Caki2 (cell line): ENCODE results near the gene GFAP. TPM values are rescaled to one million over a fixed set of nuclear protein-coding genes. Genes with fewer than 3 reads are reported as not detected.
"Not testable (repeated sequence)": the region's sequence is repeated elsewhere in the genome, so short reads cannot be mapped to it uniquely, and the experiment has no call there.

Source experiments
- DNase-seq: peaks from one replicate; pipeline ENCODE4 v3.0.0-alpha.2; 2015; ENCODE audit warnings: low read depth
- in situ Hi-C: cut with HindIII; loops from 2 replicates; pipeline ENCODE4 v1.10.0; 2016; ENCODE audit warnings: low sequenced_read_pairs, low pct_unique_long_range_greater_than_20kb, mixed read lengths
- total RNA-seq: library from RNA; depleted of rRNA; stranded (reverse); fragments of >200 nt; shearing (Covaris generic); gene quantifications from 2 replicates; pipeline ENCODE4 v1.2.3, GENCODE V29; 2014; ENCODE audit warnings: low replicate concordance; rRNA removed

GFAP gene
- not detected in 2 replicates for total RNA-seq

DNA sequence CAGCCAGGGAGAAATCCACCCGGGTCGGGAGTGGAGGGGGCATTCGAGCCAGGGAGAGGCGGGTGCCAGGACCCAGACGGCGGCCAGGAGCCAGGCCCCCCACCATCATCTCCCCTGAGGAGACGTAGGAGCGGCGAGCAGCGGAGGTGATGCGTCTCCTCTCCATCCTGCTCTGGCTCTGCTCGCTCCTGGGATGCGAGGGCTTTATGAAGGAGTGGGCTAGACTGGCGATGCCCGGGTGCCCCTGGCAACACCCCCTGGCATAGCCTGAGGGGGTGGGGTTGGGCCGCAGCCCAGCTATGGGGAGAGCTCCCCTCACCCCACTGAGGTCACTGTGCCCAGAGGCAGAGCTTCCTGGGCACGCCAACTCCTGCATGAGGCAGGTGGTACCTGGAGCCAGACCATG is at the start of gene GFAP:
GFAP (minus strand) TSS at position 180 of the 406 bp plus-strand sequence; CDS start at position 166, 14 bp downstream.
- in situ Hi-C loops, result no loop called here
- DNase-seq, result no peak

GRCh38 chr17:44961921-44962350 is 46.6 kb upstream of the GFAP start:
- no peak for DNase-seq
- in situ Hi-C loops, result no loop called here

GRCh38 chr17:44960691-44961090 is 45.4 kb upstream of the GFAP start:
- DNase-seq, result peak; percentile 32
- in situ Hi-C loops, result no loop called here

DNA sequence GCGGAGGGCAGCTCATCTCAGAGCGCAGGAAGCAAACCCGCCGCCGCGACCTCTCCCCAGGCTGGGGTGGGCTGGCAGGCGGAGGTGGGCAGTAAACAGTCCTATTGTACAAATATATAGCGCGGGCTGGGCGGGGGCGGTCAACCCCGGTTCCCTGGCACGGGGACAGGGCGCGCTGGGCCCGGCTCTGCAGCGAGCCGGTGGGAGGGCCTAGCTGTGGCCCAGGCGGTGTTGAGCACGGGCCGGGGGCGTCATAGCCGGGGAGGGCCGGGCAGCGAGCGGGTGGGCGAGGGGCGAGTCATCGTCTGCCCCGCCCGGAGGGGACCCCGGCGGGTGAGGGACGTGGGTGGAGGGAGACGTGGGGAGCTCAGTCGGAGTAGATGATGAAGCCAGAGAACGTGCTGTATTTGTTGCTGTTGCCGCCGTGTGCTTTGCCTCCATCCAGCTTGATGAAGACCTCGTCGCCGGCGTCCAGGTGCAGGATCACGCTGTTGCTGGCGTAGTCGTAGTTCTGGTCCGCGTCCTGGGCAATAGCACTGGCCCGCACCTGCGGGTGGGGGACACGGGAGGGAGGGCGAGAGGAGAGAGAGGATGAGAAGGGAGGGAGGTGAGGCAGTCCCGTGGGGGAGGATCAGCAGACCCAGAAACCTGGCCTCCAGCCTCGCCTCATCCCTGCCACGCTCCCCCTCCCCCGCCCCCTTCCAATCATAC is 44.7 kb upstream of the GFAP start:
- in situ Hi-C loops, result no loop called here

GRCh38 chr17:44956998-44957981 is 42.0 kb upstream of the GFAP start:
- no peak for DNase-seq
- in situ Hi-C loops, result no loop called here

More for the DNA sequence above, 44.7 kb upstream of the GFAP start:
- no peak for DNase-seq

- DNase-seq, result no peak
- in situ Hi-C loops, result no loop called here
Measured at GRCh38 chr17:44955674-44956425, 40.5 kb upstream of the GFAP start.

- in situ Hi-C loops, result no loop called here
- no peak for DNase-seq
Measured at GRCh38 chr17:44952946-44953475, 37.7 kb upstream of the GFAP start.

- no peak for DNase-seq
- in situ Hi-C loops, result no loop called here
Measured at GRCh38 chr17:44948315-44948795, 33.1 kb upstream of the GFAP start.

DNA sequence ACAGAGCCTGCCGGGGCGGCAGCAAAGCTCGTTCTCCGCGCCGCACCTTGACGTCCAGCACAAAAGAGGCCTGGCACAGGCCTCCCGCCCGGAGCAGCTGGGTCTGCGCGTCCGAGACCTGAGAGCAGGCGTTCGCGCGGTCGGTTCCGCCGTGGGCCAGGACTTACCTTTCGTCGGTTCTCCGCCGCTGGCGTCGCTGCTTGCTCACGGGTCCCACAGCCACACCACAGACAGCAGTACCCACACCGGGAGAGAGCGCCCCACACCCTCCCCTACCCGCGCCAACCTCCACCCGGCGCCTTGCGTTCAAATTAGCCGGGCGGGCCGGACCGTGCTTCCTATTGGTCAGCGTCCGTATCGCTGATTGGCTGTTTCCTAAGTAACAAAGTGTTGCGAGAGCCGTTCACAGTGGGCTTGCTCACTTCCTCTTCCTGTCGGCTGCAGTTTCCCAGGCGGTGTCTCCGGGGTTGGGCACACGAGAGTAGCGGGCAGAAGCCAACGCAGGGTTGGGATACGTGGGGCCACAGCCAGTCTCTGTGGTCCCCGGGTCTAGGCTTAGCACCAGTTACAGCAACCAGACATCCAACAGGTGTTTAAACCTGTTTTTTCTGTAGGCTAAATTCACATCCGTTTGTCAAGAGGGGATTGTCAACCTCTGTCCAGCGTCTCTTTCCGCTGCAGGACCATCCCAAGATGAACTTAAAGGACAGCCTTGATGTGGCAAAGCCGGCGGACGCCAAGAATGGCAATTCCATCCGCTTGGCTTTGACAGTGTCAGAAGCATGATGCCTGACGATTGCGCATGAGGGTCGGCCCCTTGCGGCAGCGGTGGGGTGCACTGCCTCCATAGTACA is 32.4 kb upstream of the GFAP start, which contains the start of gene KIF18B:
KIF18B (minus strand) TSS at position 313 of the 854 bp plus-strand sequence. CDS start 11,429 bp downstream, outside the sequence.
- in situ Hi-C loops, result no loop called here

DNA sequence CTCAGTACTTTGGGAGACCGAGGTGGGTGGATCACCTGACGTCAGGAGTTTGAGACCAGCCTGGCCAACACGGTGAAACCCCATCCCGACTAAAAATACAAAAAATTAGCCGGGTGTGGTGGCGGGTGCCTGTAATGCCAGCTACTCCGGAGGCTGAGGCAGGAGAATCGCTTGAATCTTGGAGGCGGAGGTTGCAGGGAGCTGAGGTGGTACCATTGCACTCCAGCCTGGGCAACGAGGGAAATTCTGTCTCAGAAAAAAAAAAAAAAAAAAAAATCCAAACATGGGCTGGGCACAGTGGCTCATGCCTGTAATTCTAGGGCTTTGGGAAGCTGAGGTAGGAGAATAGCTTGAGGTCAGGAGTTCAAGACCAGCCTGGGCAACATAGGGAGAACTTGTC is 30.4 kb upstream of the GFAP start:
- in situ Hi-C loops, DNase-seq: not testable (repeated sequence)

More for the DNA sequence above, 32.4 kb upstream of the GFAP start, which contains the start of gene KIF18B:
- DNase-seq, result peak; percentile 93

DNA sequence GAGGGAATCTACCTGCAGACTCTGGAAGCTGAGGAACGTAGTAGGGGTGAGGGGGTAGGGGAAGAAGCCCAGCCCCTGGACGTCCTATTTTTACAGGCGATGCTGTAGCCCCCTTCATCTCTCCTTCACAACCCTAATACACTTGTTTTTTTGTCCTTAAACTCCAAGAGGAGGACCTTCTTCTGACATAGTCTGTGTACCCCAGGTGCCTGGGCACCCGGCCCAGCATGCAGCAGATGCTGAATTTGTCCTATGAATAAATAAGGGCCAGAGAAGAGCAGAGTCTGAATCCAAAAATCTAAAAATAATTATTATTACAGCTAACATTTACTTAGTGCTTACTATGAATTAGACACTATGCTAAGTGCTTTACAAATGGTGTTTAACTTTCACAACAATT is 27.2 kb upstream of the GFAP start:
- no peak for DNase-seq
- in situ Hi-C loops, result no loop called here

- in situ Hi-C loops, result no loop called here
- peak; percentile 47 for DNase-seq
Measured at GRCh38 chr17:44941712-44942331, 26.5 kb upstream of the GFAP start.

GRCh38 chr17:44940768-44941167 is 25.5 kb upstream of the GFAP start:
- no peak for DNase-seq
- in situ Hi-C loops, result no loop called here

- no peak for DNase-seq
Measured at GRCh38 chr17:44940317-44940716, 25.0 kb upstream of the GFAP start.

DNA sequence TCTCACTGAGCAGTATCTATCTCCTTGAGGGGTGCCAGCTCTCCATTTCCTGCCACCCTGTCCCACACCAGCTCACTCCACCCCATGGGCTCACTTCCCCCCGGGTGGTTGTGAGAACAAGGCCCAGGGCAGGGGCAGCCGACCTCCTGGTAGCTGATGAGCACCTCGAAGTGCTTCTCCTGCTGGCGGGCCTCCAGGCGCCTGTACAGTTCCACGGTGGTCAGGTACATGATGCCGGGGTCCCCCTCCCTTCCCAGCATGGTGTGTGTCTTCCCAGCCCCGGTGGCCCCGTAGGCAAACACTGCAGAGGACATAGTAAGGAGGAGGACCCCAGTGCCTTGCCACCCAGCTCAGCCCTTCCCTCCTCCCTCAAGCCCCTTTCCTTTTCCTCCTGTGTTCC is 19.8 kb upstream of the GFAP start:
- no peak for DNase-seq

More at GRCh38 chr17:44940317-44940716, 25.0 kb upstream of the GFAP start:
- in situ Hi-C loops, result no loop called here

DNA sequence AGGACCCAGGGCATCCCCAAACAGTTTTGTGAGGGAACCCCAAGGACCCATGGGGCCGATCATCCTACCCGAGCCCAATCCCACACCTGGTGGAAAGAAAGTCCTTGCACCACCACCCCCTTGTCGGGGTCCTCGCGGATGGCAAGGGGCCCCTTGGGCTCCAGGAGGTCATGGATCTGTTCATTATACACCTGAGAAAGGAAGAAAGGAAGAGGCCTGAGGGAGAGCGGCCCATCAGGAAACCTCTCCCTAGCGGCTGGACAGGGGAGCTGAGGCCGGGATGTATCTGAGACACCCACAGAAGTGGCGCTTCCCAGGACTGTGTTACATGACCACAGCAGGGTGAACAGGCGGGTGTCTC is 19.4 kb upstream of the GFAP start:
- no peak for DNase-seq
- in situ Hi-C loops, result no loop called here

More for the DNA sequence above, 19.8 kb upstream of the GFAP start:
- in situ Hi-C loops, result no loop called here
